GM06990 (cell line): ENCODE measurements around the gene ZNF516.

Experiments used
- DNase-seq: peaks from one replicate; pipeline ENCODE4 v3.0.0-alpha.2; 2011; ENCODE audit not compliant: insufficient read length; ENCODE audit errors: extremely low read depth
- H3K27me3 ChIP-seq: replicated peaks from 2 replicates; pipeline ENCODE4 v1.6.0; 2011; ENCODE audit warnings: low read length; ENCODE audit not compliant: control insufficient read depth, insufficient read depth
- H3K36me3 ChIP-seq: 2 replicates; pipeline ENCODE4 v1.5.1; 2011; ENCODE audit warnings: low read length; ENCODE audit not compliant: control insufficient read depth, insufficient read depth
- H3K4me3 ChIP-seq: replicated peaks from 2 replicates; pipeline ENCODE4 v1.5.1; 2011; ENCODE audit warnings: low read depth, mild to moderate bottlenecking, control low read depth, low read length
- CTCF ChIP-seq: IDR thresholded peaks from 2 replicates; pipeline ENCODE4 v1.5.1; 2011; ENCODE audit warnings: low read length, control low read depth, mild to moderate bottlenecking, inconsistent platforms; ENCODE audit not compliant: insufficient read depth, poor library complexity, severe bottlenecking

Gene ZNF516

DNA sequence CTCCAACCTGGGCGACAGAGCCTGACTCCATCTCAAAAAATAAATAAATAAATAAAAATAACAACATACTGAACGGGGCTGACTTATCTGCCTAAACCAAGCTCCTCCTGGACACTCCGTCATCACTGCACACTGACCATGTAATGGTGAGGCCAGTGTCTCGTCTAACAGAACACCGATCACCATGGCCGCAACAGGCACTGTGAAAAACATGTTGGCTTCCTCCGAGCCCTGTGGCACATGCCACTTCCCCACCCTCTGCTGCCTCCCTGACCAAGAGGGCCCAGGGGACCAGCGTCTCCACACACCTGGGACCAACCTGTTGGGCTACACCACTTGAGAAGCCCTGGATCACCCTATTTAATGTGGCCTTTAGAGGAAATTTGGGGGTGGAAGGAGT lies 33.9 kb downstream of the ZNF516 start:
- Histone ChIP-seq H3K4me3 (no peak overlapping the region), H3K36me3 (peaks cover 7% of the 10 kb centered on the region), H3K27me3 (no peaks in the 10 kb centered on the region)
- no peak for DNase-seq
- TF ChIP-seq CTCF = no peak

GRCh38 chr18:76460482-76460881 lies 34.6 kb downstream of the ZNF516 start:
- Histone ChIP-seq H3K27me3 (no peaks in the 10 kb centered on the region), H3K36me3 (peaks cover 7% of the 10 kb centered on the region), H3K4me3 (no peak overlapping the region)
- no peak for DNase-seq
- no peak for TF ChIP-seq CTCF

DNA sequence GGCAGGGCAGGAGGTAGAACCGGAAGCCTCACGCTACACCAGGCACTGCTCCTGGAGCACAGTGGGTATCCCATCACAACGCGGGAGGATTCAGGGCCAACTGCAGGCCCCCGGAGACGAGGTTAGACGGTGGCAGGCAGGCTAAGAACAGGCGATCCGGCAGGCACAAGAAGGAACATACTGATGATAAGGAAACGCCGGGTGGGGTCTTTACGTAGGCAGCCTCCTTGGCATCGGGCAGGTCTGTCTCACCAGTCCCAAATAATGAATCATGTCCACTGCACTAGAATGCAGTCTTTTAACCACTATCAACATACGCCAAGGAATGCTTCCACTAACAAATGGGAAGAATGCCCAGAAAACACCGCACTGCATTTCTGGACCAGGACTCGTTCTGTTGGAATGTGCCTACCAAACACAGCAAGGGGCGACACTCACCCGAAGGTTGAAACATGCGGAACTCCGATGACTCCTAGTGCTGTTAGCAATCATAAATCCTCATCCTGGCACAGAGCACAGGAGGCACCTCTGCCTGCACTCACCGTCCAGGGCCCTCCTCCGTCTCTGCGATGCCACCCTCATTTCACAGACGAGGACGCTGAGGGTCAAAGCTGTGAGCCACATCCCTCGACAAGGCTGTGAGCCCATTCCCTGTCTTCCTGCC lies 35.2 kb downstream of the ZNF516 start:
- no peak for DNase-seq
- Histone ChIP-seq H3K36me3 (peaks cover 7% of the 10 kb centered on the region), H3K4me3 (no peak overlapping the region), H3K27me3 (no peaks in the 10 kb centered on the region)
- no peak for TF ChIP-seq CTCF

- no peak for DNase-seq
- no peak for TF ChIP-seq CTCF
- Histone ChIP-seq H3K27me3 (no peaks in the 10 kb centered on the region), H3K4me3 (no peak overlapping the region), H3K36me3 (peaks cover 7% of the 10 kb centered on the region)
Observed at GRCh38 chr18:76459312-76459686, 35.7 kb downstream of the ZNF516 start.

DNA sequence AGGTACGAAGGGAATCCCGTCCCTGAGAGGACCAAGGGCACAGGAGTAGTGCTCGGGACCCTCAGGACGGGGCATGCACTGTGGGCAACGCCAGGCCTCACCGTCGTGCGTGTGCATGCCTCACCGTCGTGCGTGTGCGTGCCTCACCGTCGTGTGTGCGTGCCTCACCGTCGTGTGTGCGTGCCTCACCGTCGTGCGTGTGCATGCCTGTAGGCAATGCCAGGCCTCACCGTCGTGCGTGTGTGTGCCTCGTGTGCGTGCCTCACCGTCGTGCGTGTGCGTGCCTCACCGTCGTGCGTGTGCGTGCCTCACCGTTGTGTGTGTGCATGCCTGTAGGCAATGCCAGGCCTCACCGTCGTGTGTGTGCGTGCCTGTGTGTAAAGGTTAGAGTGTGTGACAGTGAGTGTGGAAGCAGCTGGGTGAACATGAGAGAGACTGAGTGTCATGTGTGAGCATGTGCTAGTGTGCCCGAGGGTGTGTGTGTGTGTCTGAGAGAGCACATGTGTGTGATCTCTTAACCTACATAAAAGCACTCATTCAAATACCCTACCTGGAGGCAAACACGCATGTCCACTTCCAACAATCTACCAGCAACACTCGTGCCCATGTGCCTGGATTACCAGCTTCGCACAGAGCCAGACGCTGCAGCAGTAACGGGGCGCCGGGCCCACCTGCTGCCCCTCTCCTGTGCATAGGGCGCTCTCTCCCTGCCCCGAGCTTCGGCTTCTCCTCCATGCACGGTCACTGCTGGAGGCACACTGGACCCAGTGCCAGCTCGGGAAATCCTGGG lies 36.3 kb downstream of the ZNF516 start:
- H3K27me3 ChIP-seq = no peaks in the 10 kb centered on the region
- no peak for DNase-seq
- no peak overlapping the region for H3K4me3 ChIP-seq
- H3K36me3 ChIP-seq = peaks cover 7% of the 10 kb centered on the region
- TF ChIP-seq CTCF = no peak
